AML-193 (cell line): ENCODE data around the gene SLC29A1.
"Not testable (repeated sequence)": the region's sequence is repeated elsewhere in the genome, so short reads cannot be mapped to it uniquely, and the experiment has no call there.

Experiments
- DNase-seq, 2 experiments: peaks; one replicate each; lab custom pipeline; 2025; lab: John Stamatoyannopoulos, UW

SLC29A1 gene

GRCh38 chr6:44222486-44223318 is 693 bp upstream of the SLC29A1 start:
- DNase-seq = no peak

GRCh38 chr6:44224029-44224964 is 902 bp downstream of the SLC29A1 start:
- peak in 1 of 2 experiments; percentile 27 for DNase-seq

DNA sequence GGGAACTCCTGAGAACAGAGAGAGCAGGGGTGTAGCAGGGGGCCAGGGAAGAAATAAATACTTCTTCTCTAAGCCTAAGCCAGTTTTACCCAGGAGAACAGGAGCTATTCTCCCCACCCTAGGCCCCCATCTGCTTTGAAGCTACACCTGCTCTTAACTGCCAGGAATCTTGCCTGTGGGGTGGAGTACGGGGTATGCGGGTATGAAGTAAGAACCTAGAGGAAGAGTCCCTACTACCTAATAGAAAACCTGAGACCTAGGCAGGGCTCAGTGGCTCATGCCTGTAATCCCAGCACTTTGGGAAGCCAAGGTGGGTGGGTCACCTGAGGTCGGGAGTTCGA is 1.5 kb downstream of the SLC29A1 start:
- no peak for DNase-seq

- no peak for DNase-seq
Observed at GRCh38 chr6:44225579-44226325, 2.4 kb downstream of the SLC29A1 start.

- DNase-seq = peak; percentile 27 to 41
Observed at GRCh38 chr6:44226368-44227147, 3.2 kb downstream of the SLC29A1 start.

DNA sequence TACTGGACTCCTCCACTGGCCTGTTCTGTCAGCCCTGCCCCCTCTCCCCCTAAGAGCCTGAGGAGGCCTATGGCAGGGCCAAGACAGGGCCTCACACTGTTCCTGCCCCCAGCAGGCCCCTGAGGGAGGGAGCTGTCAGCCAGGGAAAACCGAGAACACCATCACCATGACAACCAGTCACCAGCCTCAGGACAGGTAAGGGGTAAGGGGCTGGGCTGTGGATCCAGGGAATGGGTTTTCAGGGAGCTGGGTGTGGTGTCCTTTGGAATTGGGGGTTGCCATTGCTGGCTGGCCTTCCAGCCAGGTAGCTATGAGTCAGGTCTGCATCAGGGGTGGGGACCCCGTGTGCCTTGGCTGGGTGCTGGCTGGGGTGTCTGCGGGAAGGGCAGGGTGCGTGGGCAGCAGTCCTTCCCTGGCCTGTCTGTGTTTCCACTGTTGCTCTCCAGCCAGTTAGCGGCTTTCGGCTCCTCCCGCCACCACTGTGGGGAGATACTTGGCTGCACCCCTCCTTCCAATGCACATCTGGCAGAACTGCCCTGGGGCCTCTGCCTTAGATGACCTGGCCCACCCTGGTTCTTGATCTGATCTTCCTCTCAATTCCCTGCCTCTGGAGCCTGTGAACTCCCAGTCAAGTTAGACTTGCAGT is 3.9 kb downstream of the SLC29A1 start:
- DNase-seq = no peak

DNA sequence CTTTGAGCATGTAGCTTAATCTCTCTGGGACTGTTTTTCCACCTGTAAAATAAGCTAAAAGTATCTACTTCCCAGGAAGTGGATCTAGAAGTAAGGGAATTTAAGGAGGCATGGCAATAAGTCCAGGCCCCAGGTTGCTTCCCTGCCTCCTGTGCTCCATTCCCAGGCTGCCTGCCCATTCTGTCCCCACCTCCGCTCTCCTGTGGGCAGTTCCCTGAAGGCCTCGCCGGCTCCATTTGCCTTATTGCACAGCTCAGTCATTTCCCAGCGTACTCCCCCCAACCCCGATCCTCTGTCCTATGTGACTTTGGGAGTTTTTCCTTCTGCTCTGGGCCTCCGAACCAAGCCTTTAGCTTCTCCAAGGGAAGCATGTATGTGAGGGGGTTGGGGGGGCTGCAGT is 4.6 kb downstream of the SLC29A1 start:
- no peak for DNase-seq

DNA sequence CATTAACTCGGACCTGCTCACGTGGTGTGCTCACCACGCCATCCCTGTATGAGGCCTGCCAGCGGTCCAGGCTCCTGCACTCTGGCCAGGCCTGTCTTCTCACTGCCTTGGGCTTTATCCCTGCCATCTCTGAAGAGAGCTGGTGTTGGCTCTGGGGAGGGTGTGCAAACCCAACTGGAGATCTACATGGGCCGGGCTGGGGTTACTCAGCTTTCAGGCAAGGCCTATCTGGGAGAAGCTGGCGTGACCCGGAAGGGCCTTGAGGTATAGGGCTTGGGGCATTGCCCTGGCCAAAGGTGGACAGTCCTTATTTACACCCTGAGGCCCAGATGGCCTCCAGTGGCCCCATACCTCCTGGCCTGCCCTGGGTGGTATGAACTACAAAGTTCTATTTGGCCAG is 5.0 kb downstream of the SLC29A1 start:
- DNase-seq = no peak

DNA sequence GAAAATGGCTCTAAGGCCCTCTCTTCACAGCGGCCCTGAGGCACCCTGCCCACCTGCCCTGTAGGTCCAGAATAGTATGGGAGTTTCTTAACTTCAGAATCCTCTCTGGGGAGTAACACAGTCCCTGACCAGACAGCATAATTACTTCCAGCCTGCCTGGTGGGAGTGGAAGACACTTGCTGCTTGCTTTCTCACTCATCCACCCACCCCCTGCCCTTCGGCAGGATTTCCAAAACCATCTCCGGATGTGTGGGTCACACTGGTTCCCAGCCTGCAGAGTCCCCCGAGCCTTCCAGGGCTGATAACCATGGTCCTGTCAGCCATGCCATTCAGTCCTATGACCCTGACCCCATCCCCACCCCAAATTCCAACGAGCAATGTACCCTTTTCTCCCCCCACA is 5.4 kb downstream of the SLC29A1 start:
- no peak for DNase-seq

DNA sequence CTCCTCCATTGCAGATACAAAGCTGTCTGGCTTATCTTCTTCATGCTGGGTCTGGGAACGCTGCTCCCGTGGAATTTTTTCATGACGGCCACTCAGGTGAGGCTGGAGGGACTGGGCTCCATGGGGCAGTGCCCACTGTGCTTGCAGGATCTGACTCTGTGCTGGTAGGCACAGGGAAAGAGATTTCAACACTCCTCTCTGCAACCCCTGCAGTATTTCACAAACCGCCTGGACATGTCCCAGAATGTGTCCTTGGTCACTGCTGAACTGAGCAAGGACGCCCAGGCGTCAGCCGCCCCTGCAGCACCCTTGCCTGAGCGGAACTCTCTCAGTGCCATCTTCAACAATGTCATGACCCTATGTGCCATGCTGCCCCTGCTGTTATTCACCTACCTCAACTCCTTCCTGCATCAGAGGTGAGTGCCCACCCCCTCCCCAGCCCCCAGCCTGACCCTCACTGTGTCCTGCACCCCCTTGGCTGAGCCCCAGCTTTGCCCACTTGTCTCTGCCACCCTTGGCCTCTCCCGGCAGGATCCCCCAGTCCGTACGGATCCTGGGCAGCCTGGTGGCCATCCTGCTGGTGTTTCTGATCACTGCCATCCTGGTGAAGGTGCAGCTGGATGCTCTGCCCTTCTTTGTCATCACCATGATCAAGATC is 6.1 kb downstream of the SLC29A1 start:
- peak in 1 of 2 experiments; percentile 29 for DNase-seq

GRCh38 chr6:44230034-44230675 is 6.8 kb downstream of the SLC29A1 start:
- DNase-seq = no peak

DNA sequence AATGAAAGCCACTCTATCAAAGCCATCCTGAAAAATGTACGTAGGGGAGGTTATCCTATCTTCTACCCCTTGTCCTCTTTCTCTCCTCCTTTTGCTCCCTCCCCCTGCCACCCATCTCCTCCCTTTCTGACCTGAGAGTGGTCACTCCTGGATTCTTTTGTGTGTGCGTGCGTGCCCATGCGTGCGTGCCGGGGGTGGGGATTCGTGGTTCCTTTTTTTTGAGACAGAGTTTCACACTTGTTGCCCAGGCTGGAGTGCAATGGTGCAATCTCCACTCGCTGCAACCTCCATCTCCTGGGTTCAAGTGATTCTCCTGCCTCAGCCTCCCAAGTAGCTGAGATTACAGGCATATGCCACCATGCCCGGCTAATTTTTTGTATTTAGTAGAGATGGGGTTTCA is 8.0 kb downstream of the SLC29A1 start:
- DNase-seq = not testable (repeated sequence)

- no peak for DNase-seq
Observed at GRCh38 chr6:44232676-44233566, 9.5 kb downstream of the SLC29A1 start.

- no peak for DNase-seq
Observed at GRCh38 chr6:44233567-44234100, 10.2 kb downstream of the SLC29A1 start.

DNA sequence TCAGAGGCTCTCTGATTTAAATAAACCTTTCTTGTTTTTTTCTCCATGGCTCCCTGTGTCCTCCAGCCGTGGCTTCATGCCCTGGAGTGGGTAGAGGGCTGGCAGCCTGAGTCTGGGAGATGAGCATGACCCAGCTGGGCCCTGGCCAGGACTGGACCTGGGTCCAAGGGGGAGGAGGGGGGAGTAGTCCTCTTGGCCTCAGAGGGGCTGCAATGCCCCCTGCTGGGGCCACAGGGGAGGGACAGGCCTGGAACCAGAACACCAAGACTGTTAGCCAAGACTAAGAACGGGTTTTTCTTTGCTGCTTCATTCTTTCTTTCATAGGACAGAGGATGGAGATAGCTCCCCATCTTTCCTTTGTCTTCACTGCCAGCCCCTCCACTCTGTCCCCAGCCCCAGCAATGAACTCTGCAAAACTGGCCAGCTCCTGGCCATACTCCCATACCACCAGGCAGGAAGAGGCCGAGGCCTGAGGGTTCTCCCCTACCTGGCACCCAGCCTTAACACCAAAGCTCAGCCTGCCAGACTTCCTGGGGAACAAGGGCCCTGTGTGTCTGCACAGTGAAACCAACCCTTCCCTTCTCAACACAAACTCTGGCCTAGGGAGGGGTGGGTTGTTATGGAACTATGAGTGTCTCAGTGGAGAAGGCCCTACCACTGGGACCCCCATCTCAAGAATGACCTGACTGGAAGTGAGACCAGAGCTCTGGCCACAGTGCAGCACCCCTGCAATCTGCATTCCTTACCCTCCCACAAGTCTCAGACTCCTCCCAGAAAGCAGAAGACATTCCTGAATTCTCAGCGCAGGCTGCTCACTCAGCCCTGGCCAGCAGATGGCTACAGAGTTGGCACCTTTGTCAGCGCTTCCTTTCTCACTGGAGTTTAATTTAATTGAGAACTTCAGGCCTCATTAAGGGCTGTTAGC is 11.0 kb downstream of the SLC29A1 start:
- peak; percentile 28 to 29 for DNase-seq

DNA sequence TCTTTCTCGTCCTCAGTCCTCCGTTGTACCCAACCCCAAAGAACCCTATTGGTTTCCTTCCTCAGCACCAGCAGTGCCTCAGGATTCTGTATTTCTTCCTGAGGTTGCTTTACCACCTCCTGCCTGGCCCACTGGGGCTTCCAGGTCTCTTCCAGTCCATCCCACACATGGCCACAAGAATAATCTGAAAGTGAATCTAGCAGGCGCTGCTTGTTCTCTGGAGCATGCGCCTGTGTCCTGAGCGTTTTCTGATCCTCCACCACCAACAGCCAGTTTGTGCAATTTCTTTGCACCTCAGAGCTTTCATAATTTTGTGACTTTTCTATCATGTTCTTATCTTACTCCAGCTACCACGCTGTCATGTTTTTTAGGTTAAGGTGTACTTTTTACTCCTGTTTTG is 11.9 kb downstream of the SLC29A1 start:
- no peak for DNase-seq

DNA sequence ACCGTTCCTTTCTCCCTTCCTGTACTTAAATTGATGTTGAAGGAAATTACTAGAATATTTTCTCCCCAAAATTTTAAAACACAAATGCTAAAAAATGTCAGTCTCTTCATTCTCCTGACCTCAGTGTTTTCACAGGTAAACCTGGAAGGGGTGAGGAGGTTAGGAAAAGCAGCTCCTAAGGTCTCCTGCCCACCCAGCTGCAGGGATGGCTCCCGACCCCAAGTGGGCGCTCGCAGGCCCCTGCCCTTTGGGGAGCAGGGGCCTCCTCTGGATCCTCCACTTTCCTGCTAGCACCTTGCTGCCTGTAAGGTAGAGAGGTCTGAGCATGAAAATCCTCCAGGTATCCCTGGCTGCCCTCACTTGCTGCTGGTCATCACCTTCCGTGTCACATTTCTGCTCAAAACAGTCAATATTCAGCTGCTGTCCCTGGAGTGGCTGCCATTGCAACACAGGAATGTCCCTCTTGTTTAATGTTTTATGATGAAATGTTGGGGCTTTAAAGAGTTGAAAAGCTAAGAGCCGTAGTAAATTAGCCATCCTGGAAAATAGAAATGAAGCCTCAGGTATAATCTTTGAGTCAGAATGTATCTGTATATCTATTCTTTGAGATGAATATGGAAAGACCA is 12.6 kb downstream of the SLC29A1 start:
- no peak for DNase-seq
